Vagina (tissue), 2 donors: ENCODE measurements around the gene GRAP. TPM values are rescaled to one million over a fixed set of nuclear protein-coding genes. Genes with fewer than 3 reads are reported as not detected.

ENCODE experiments used
- DNase-seq, 2 donors: peaks; one replicate each; pipeline ENCODE4 v3.0.0-alpha.2; 2017; ENCODE audit errors: extremely low spot score in 2 of 2
- H3K27ac ChIP-seq: fragments of 200-600 bp; sonication (generic); one replicate; pipeline ENCODE4 v1.5.1; 2019
- H3K27me3 ChIP-seq: fragments of 200-600 bp; sonication (generic); one replicate; pipeline ENCODE4 v1.5.1; 2019
- H3K36me3 ChIP-seq, 2 donors: fragments of 200-600 bp; sonication (generic); one replicate each; pipeline ENCODE4 v1.5.1; 2017 to 2019
- H3K4me1 ChIP-seq: fragments of 200-600 bp; sonication (generic); one replicate; pipeline ENCODE4 v1.5.1; 2019
- H3K4me3 ChIP-seq, 2 donors: fragments of 200-600 bp; sonication (generic); 1 replicate in 1 of 2; 2 replicates in 1 of 2; pipeline ENCODE4 v1.5.1; 2016 to 2019
- H3K9me3 ChIP-seq: fragments of 200-600 bp; sonication (generic); one replicate; pipeline ENCODE4 v1.5.1; 2019
- CTCF ChIP-seq, 3 experiments: fragments of 450-650 bp in 2 of 3; fragments of 200-600 bp in 1 of 3; sonication (generic) in 1 of 3; IDR thresholded peaks; one replicate each; pipeline ENCODE4 v1.5.1; 2017 to 2019; ENCODE audit warnings: antibody characterized with exemption in 3 of 3, mild to moderate bottlenecking in 2 of 3, moderate library complexity in 2 of 3
- POLR2A ChIP-seq, 2 donors: fragments of 450-650 bp; IDR thresholded peaks; one replicate each; pipeline ENCODE4 v1.6.1; 2017; ENCODE audit warnings: antibody characterized with exemption in 2 of 2, mild to moderate bottlenecking in 2 of 2, moderate library complexity in 2 of 2
- POLR2AphosphoS5 ChIP-seq, 2 donors: sonication (generic); formaldehyde crosslinking; IDR thresholded peaks; one replicate each; pipeline ENCODE4 v1.9.0; 2017; ENCODE audit warnings: antibody characterized with exemption in 2 of 2, mild to moderate bottlenecking in 2 of 2, low read depth in 1 of 2; ENCODE audit not compliant: insufficient read depth in 1 of 2
- intact Hi-C: fragments of 100-400 bp; cut with DNase I; formaldehyde crosslinking; loops from one replicate; pipeline ENCODE4 v1.15.1; 2023
- total RNA-seq: library from RNA; depleted of rRNA; stranded (reverse); fragments of >200 nt; gene quantifications from one replicate; pipeline ENCODE4 v1.2.3, GENCODE V29; 2016

GRAP gene
- total RNA-seq, 1 donor from 2014 or later = 5.2 TPM

- Histone ChIP-seq H3K4me1 (peaks cover 39% of the 10 kb centered on the region), H3K27me3 (no peaks in the 10 kb centered on the region)
These were observed 42.2 kb downstream of the GRAP start, which contains the start of gene FAM83G for GRCh38 chr17:19004421-19005136. TSS of gene FAM83G (minus strand) at chr17:19004764. CDS start at chr17:19004041, 723 bp downstream.

GRCh38 chr17:19003543-19004420 is 43.0 kb downstream of the GRAP start:
- H3K4me3 ChIP-seq = peak overlapping the region; percentile 63 to 79
- DNase-seq = no peak
- H3K4me1 ChIP-seq = peaks cover 45% of the 10 kb centered on the region
- no peaks in the 10 kb centered on the region for H3K9me3 ChIP-seq
- TF ChIP-seq CTCF (IDR thresholded peaks at IDR 0.05) (no peak), POLR2AphosphoS5 (IDR thresholded peaks at IDR 0.05; ENCODE audit: insufficient read depth in 1 of 2, low read depth in 1 of 2) (peak in 1 of 2 donors; percentile 47)
- peak overlapping the region; percentile 91 for H3K27ac ChIP-seq
- no peaks in the 10 kb centered on the region for H3K36me3 ChIP-seq
- intact Hi-C loops = no loop called here
- no peaks in the 10 kb centered on the region for H3K27me3 ChIP-seq

More at GRCh38 chr17:19004421-19005136, 42.2 kb downstream of the GRAP start, which contains the start of gene FAM83G:
- peak in 1 of 2 donors; percentile 69 for TF ChIP-seq POLR2AphosphoS5 (IDR thresholded peaks at IDR 0.05; ENCODE audit: insufficient read depth in 1 of 2, low read depth in 1 of 2)
- TF ChIP-seq CTCF (IDR thresholded peaks at IDR 0.05) = no peak
- TF ChIP-seq POLR2A (IDR thresholded peaks at IDR 0.05) = peak in 1 of 2 donors; percentile 30
- Histone ChIP-seq H3K9me3 (no peaks in the 10 kb centered on the region), H3K27ac (peak within 1 kb of the TSS; percentile 91), H3K4me3 (peak within 1 kb of the TSS; percentile 63 to 79), H3K36me3 (no peaks in the 10 kb centered on the region)
- DNase-seq = no peak
- intact Hi-C loops = no loop called here

- TF ChIP-seq POLR2A (IDR thresholded peaks at IDR 0.05) (no peak), POLR2AphosphoS5 (IDR thresholded peaks at IDR 0.05; ENCODE audit: insufficient read depth in 1 of 2, low read depth in 1 of 2) (peak in 1 of 2 donors; percentile 5)
- H3K27me3 ChIP-seq = no peaks in the 10 kb centered on the region
These were observed 43.8 kb downstream of the GRAP start for GRCh38 chr17:19002805-19003542.

GRCh38 chr17:19001907-19002590 is 44.7 kb downstream of the GRAP start:
- Histone ChIP-seq H3K9me3 (no peaks in the 10 kb centered on the region), H3K4me3 (peak overlapping the region in 1 of 2 donors; percentile 79), H3K27ac (peak overlapping the region; percentile 91), H3K27me3 (no peaks in the 10 kb centered on the region), H3K4me1 (peaks cover 57% of the 10 kb centered on the region), H3K36me3 (no peaks in the 10 kb centered on the region)
- TF ChIP-seq POLR2AphosphoS5 (IDR thresholded peaks at IDR 0.05; ENCODE audit: insufficient read depth in 1 of 2, low read depth in 1 of 2) = no peak
- TF ChIP-seq CTCF (IDR thresholded peaks at IDR 0.05) = no peak
- TF ChIP-seq POLR2A (IDR thresholded peaks at IDR 0.05) = no peak
- intact Hi-C loops = no loop called here
- no peak for DNase-seq

More at GRCh38 chr17:19002805-19003542, 43.8 kb downstream of the GRAP start:
- intact Hi-C loops = no loop called here
- H3K4me3 ChIP-seq = peak overlapping the region; percentile 63 to 79
- peaks cover 53% of the 10 kb centered on the region for H3K4me1 ChIP-seq
- no peak for DNase-seq
- no peaks in the 10 kb centered on the region for H3K9me3 ChIP-seq
- H3K27ac ChIP-seq = peak overlapping the region; percentile 91
- H3K36me3 ChIP-seq = no peaks in the 10 kb centered on the region
